Spleen (tissue), 11 donors: ENCODE data around the gene PRSS38. TPM values are rescaled to one million over a fixed set of nuclear protein-coding genes. Genes with fewer than 3 reads are reported as not detected.

Source experiments
- DNase-seq: peaks from one replicate; pipeline ENCODE4 v3.0.0-alpha.2; 2020
- H3K27ac ChIP-seq, 8 donors: fragments of 200-600 bp; sonication (generic) in 7 of 8; 1 replicate in 4 of 8; 2 replicates in 4 of 8; pipeline versions ENCODE4 v1.5.0 to v1.8.0; 2016 to 2021; ENCODE audit warnings: inconsistent platforms in 4 of 8, mild to moderate bottlenecking in 4 of 8, moderate library complexity in 1 of 8
- H3K27me3 ChIP-seq, 7 donors: fragments of 200-600 bp; sonication (generic) in 6 of 7; replicated peaks in 1 of 7; 1 replicate in 4 of 7; 2 replicates in 3 of 7; pipeline versions ENCODE4 v1.5.0 to v1.8.0; 2016 to 2021; ENCODE audit warnings: inconsistent platforms in 3 of 7, mild to moderate bottlenecking in 1 of 7
- H3K36me3 ChIP-seq, 6 donors: fragments of 200-600 bp; sonication (generic) in 5 of 6; 1 replicate in 4 of 6; 2 replicates in 2 of 6; pipeline versions ENCODE4 v1.5.0 to v1.8.0; 2016 to 2021; ENCODE audit warnings: inconsistent platforms in 2 of 6
- H3K4me1 ChIP-seq, 6 donors: fragments of 200-600 bp; sonication (generic) in 5 of 6; 1 replicate in 3 of 6; 2 replicates in 3 of 6; pipeline versions ENCODE4 v1.5.0 to v1.8.0; 2016 to 2021; ENCODE audit warnings: inconsistent platforms in 3 of 6
- H3K4me3 ChIP-seq, 8 donors: fragments of 200-600 bp; sonication (generic) in 7 of 8; 1 replicate in 4 of 8; 2 replicates in 4 of 8; pipeline versions ENCODE4 v1.5.0 to v1.8.0; 2016 to 2021; ENCODE audit warnings: inconsistent platforms in 4 of 8, mild to moderate bottlenecking in 4 of 8, moderate library complexity in 2 of 8
- H3K9me3 ChIP-seq, 8 donors: fragments of 200-600 bp; sonication (generic) in 7 of 8; 1 replicate in 4 of 8; 2 replicates in 4 of 8; pipeline versions ENCODE4 v1.5.0 to v1.8.0; 2016 to 2021; ENCODE audit warnings: inconsistent platforms in 4 of 8
- CTCF ChIP-seq, 11 experiments: fragments of 200-600 bp in 7 of 11; fragments of 450-650 bp in 4 of 11; sonication (generic) in 4 of 11; IDR thresholded peaks in 8 of 11; conservative IDR thresholded peaks in 3 of 11; 1 replicate in 7 of 11; 2 replicates in 4 of 11; pipeline versions ENCODE4 v1.4.0 to v1.8.0; 2016 to 2021; ENCODE audit warnings: antibody characterized with exemption in 11 of 11, inconsistent platforms in 4 of 11, mild to moderate bottlenecking in 1 of 11
- POLR2A ChIP-seq, 3 donors: fragments of 450-650 bp; IDR thresholded peaks; one replicate each; pipeline ENCODE4 v1.5.1; 2017; ENCODE audit warnings: antibody characterized with exemption in 3 of 3, mild to moderate bottlenecking in 1 of 3
- POLR2AphosphoS5 ChIP-seq, 3 donors: sonication (generic); formaldehyde crosslinking; IDR thresholded peaks; one replicate each; pipeline ENCODE4 v1.5.1; 2017; ENCODE audit warnings: antibody characterized with exemption in 3 of 3
- WGBS, 5 donors: extraction: QIAGEN DNeasy Blood & Tissue Kit in 3 of 5; methylation state at CpG; one replicate each; pipeline versions ENCODE4 v1.1.5 to v1.1.7; 2013 to 2018; 5-methylcytosine and 5-hydroxymethylcytosine counted together
- intact Hi-C: fragments of 100-400 bp; cut with DNase I; formaldehyde crosslinking; loops from one replicate; pipeline ENCODE4 v1.15.0; 2023; ENCODE audit warnings: low total_unique reads
- polyA plus RNA-seq, 3 donors: library from polyadenylated mRNA; stranded (reverse); fragments of 200-250 nt; gene quantifications; one replicate each; pipeline ENCODE4 v1.2.1, GENCODE V29; 2013
- total RNA-seq, 7 donors: library from RNA; depleted of rRNA in 3 of 7; stranded (reverse); fragments of >200 nt in 3 of 7; fragmentation: NEBNext Ultra II Directional in 4 of 7; extraction: Animal tissue kit (Norgen Biotek cat#: 25700) in 4 of 7; gene quantifications; one replicate each; pipeline versions ENCODE4 v1.1.0 to v1.2.1, GENCODE V29; 2016 to 2021
- donor health status: healthy with polysubstance abuse.
- donor health status: DM: no; HTN: no; CAD: no; lungs with moderate emphysema.
- donor health status: DM: no; HTN: no; CAD: no.
- donor health status: Bipolar disorder and iron deficiency.
- donor health status: healthy.
- donor health status: DM: no; HTN: no; CAD: no.
- donor health status: DM: yes; HTN: yes; CAD: no.

The PRSS38 gene
- total and polyA plus RNA-seq, 10 donors = not detected

GRCh38 chr1:227824204-227824603 is 8.7 kb downstream of the PRSS38 start:
- no peaks in the 10 kb centered on the region for H3K36me3 ChIP-seq
- no peak overlapping the region for H3K27ac ChIP-seq
- peaks cover 0 to 53% (median 47%) of the 10 kb centered on the region in 8 donors for H3K9me3 ChIP-seq
- no peaks in the 10 kb centered on the region for H3K4me1 ChIP-seq
- no peak for TF ChIP-seq POLR2A (IDR thresholded peaks at IDR 0.05)
- TF ChIP-seq CTCF (IDR thresholded peaks at IDR 0.05 in 8 of 11, conservative IDR thresholded peaks at IDR 0.05 in 3 of 11) = no peak
- TF ChIP-seq POLR2AphosphoS5 (IDR thresholded peaks at IDR 0.05) = no peak
- peaks cover 0 to 10% (median 0%) of the 10 kb centered on the region in 7 donors for H3K27me3 ChIP-seq
- no peak overlapping the region for H3K4me3 ChIP-seq
- WGBS, 5 donors = 44 to 55% (median 46%) methylated on average over 2 of the region's 2 CpGs
- intact Hi-C loops = no loop called here
- no peak for DNase-seq

GRCh38 chr1:227828786-227829185 is 13.3 kb downstream of the PRSS38 start:
- no peak for DNase-seq
- Histone ChIP-seq H3K4me1 (no peaks in the 10 kb centered on the region), H3K36me3 (no peaks in the 10 kb centered on the region), H3K27me3 (peaks cover 0 to 10% (median 0%) of the 10 kb centered on the region in 7 donors), H3K9me3 (peaks cover 0 to 31% (median 22%) of the 10 kb centered on the region in 8 donors), H3K4me3 (no peak overlapping the region), H3K27ac (no peak overlapping the region)
- TF ChIP-seq POLR2AphosphoS5 (IDR thresholded peaks at IDR 0.05) (no peak), CTCF (IDR thresholded peaks at IDR 0.05 in 8 of 11, conservative IDR thresholded peaks at IDR 0.05 in 3 of 11) (no peak), POLR2A (IDR thresholded peaks at IDR 0.05) (no peak)
- intact Hi-C loops = no loop called here
- 72 to 91% (median 85%) methylated on average over 2 to 3 of the region's 3 CpGs for WGBS, 5 donors

DNA sequence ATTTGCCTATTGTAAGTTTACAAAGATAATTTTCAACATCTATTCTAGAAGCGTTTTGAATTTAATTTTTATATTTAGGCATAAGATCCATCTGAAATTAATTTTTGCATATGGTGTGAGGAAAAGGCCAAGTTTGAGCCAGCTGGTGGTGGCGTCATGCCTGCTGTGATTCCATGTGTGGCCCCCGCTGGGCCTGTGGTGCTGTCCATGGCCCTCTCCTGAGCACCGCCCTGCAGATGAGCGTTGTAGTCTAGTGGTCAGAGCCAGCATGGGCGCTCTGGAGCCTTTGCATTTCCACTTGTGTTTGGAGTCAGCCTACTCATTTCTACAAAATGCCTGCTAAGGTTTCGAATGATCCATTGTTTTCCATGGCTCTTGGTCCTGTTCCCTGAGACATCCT is 22.7 kb downstream of the PRSS38 start:
- intact Hi-C loops = no loop called here
- no peak for DNase-seq
- Histone ChIP-seq H3K4me3 (no peak overlapping the region), H3K4me1 (no peaks in the 10 kb centered on the region), H3K36me3 (no peaks in the 10 kb centered on the region), H3K27ac (no peak overlapping the region), H3K27me3 (no peaks in the 10 kb centered on the region), H3K9me3 (no peaks in the 10 kb centered on the region)
- TF ChIP-seq CTCF (IDR thresholded peaks at IDR 0.05 in 8 of 11, conservative IDR thresholded peaks at IDR 0.05 in 3 of 11) (no peak), POLR2AphosphoS5 (IDR thresholded peaks at IDR 0.05) (no peak), POLR2A (IDR thresholded peaks at IDR 0.05) (no peak)
- 89 to 96% (median 93%) methylated on average over 7 of the region's 7 CpGs for WGBS, 5 donors

- TF ChIP-seq POLR2AphosphoS5 (IDR thresholded peaks at IDR 0.05) = no peak
- TF ChIP-seq CTCF (IDR thresholded peaks at IDR 0.05 in 8 of 11, conservative IDR thresholded peaks at IDR 0.05 in 3 of 11) = no peak
- TF ChIP-seq POLR2A (IDR thresholded peaks at IDR 0.05) = no peak
- intact Hi-C loops = no loop called here
- H3K27ac ChIP-seq = no peak overlapping the region
- no peaks in the 10 kb centered on the region for H3K9me3 ChIP-seq
- no peak overlapping the region for H3K4me3 ChIP-seq
- 78 to 85% (median 81%) methylated on average over 9 of the region's 9 CpGs for WGBS, 5 donors
- peaks cover 0 to 5% (median 0%) of the 10 kb centered on the region in 7 donors for H3K27me3 ChIP-seq
- DNase-seq = no peak
- no peaks in the 10 kb centered on the region for H3K36me3 ChIP-seq
- no peaks in the 10 kb centered on the region for H3K4me1 ChIP-seq
Measured at GRCh38 chr1:227841096-227841495, 25.6 kb downstream of the PRSS38 start.
